ENCODE data around the gene UCP3.

DNA sequence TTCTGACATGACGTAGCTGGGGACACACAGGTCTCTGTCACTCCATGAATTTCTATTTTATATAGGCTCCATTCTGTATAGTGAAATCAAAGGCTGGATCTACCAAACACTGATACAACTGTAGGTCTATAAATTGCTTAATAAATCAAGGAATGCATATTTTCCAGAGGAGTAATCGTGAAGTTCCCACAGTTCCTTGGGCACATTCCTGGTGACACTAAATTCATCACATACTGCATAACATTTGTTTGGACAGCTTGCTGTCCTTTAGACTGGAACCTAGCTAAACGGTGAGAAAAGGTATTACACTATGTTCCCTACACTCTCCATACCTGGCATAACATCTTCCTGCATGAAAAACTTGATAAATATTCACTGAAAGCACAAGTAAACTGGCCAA is 41.6 kb upstream of the UCP3 start:
- TF ChIP-seq, protein P1, sequence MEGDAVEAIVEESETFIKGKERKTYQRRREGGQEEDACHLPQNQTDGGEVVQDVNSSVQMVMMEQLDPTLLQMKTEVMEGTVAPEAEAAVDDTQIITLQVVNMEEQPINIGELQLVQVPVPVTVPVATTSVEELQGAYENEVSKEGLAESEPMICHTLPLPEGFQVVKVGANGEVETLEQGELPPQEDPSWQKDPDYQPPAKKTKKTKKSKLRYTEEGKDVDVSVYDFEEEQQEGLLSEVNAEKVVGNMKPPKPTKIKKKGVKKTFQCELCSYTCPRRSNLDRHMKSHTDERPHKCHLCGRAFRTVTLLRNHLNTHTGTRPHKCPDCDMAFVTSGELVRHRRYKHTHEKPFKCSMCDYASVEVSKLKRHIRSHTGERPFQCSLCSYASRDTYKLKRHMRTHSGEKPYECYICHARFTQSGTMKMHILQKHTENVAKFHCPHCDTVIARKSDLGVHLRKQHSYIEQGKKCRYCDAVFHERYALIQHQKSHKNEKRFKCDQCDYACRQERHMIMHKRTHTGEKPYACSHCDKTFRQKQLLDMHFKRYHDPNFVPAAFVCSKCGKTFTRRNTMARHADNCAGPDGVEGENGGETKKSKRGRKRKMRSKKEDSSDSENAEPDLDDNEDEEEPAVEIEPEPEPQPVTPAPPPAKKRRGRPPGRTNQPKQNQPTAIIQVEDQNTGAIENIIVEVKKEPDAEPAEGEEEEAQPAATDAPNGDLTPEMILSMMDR (IDR thresholded peaks at IDR 0.05), result no peak
- TF ChIP-seq POLR2AphosphoS5 (IDR thresholded peaks at IDR 0.05), result no peak
